HepG2 (cell line): ENCODE measurements around the gene KIF6. TPM values are rescaled to one million over a fixed set of nuclear protein-coding genes. Genes with fewer than 3 reads are reported as not detected.
A peak's percentile ranks its signal among the peaks of the same experiment; 100 is the strongest.

ENCODE experiments used
- ATAC-seq: fragments of 200-7000 bp; cut with Tn5 transposase; 3 replicates; pipeline ENCODE4 v1.9.1; 2020; ENCODE audit warnings: mild to moderate bottlenecking, moderate library complexity
- BruUV-seq: library from RNA; stranded (reverse); fragments of 400-500 nt; replicated peaks from 2 replicates; lab custom pipeline; 2021; lab: Mats Ljungman, UMichigan
- CTCF ChIA-PET: fragments of 300-600 bp; formaldehyde crosslinking; extraction: SDS; loops from one replicate; lab custom pipeline; 2021; ENCODE audit warnings: low total read pairs, inconsistent platforms, low intra/inter-chr PET ratio; lab: Yijun Ruan, JAX
- POLR2A ChIA-PET: fragments of 350-600 bp; sonication (Branson Sonifier 250); formaldehyde crosslinking; loops from one replicate; lab custom pipeline; 2020; ENCODE audit warnings: antibody characterized with exemption, inconsistent platforms; lab: Yijun Ruan, JAX
- DNase-seq: peaks from one replicate; pipeline ENCODE4 v3.0.0-alpha.2; 2015; ENCODE audit warnings: low spot score
- FAIRE-seq: peaks from 3 replicates; lab custom pipeline; 2011; peaks lifted over from hg19 to GRCh38; lab: Jason Lieb, UNC
- H2AFZ ChIP-seq: one replicate; pipeline ENCODE4 v1.6.1; 2011; ENCODE audit warnings: low read length, inconsistent platforms
- H3K27ac ChIP-seq: fragments of 300-600 bp; 3 replicates; pipeline ENCODE4 v1.8.0; 2011; ENCODE audit warnings: mixed run types, mild to moderate bottlenecking, mixed read lengths, low read length, inconsistent platforms; ENCODE audit not compliant: insufficient read depth; ENCODE audit errors: extremely low read length
- H3K27me3 ChIP-seq, 2 experiments: fragments of 200-600 bp in 1 of 2; 2 replicates in 1 of 2; 3 replicates in 1 of 2; pipeline versions ENCODE4 v1.6.0 to v1.8.0; 2011; ENCODE audit warnings: low read length in 2 of 2, mild to moderate bottlenecking in 2 of 2, moderate library complexity in 2 of 2, inconsistent platforms in 1 of 2; ENCODE audit not compliant: insufficient read depth in 2 of 2, control insufficient read depth in 1 of 2
- H3K36me3 ChIP-seq, 2 experiments: fragments of 200-600 bp in 1 of 2; replicated peaks in 1 of 2; 2 replicates in 1 of 2; 3 replicates in 1 of 2; pipeline versions ENCODE4 v1.5.1 to v1.8.0; 2011; ENCODE audit warnings: low read length in 2 of 2, inconsistent platforms in 1 of 2; ENCODE audit not compliant: insufficient read depth in 2 of 2, control insufficient read depth in 1 of 2
- H3K4me1 ChIP-seq: 2 replicates; pipeline ENCODE4 v1.5.1; 2012; ENCODE audit warnings: low read length, inconsistent platforms; ENCODE audit not compliant: insufficient read depth
- H3K4me2 ChIP-seq: 2 replicates; pipeline ENCODE4 v1.6.0; 2011; ENCODE audit warnings: low read depth, low read length, inconsistent platforms
- H3K4me3 ChIP-seq, 3 experiments: fragments of 200-600 bp in 1 of 3; sonication (generic), shearing (Covaris generic) in 1 of 3; replicated peaks in 1 of 3; 2 replicates each; pipeline ENCODE4 v1.5.1; 2011 to 2016; ENCODE audit warnings: low read length in 3 of 3, inconsistent platforms in 2 of 3, low read depth in 2 of 3, mild to moderate bottlenecking in 2 of 3, control low read depth in 1 of 3, mixed read lengths in 1 of 3; ENCODE audit not compliant: insufficient read depth in 1 of 3
- H3K79me2 ChIP-seq: one replicate; pipeline ENCODE4 v1.6.1; 2011; ENCODE audit warnings: low read length, inconsistent platforms; ENCODE audit not compliant: insufficient read depth
- H3K9ac ChIP-seq: 2 replicates; pipeline ENCODE4 v1.6.0; 2011; ENCODE audit warnings: mild to moderate bottlenecking, low read depth, low read length, inconsistent platforms; ENCODE audit not compliant: insufficient read depth
- H3K9me3 ChIP-seq: 2 replicates; pipeline ENCODE4 v1.5.1; 2012; ENCODE audit warnings: mild to moderate bottlenecking, low read length
- H4K20me1 ChIP-seq: 2 replicates; pipeline ENCODE4 v1.6.0; 2011; ENCODE audit warnings: inconsistent platforms, mild to moderate bottlenecking, low read length, moderate library complexity; ENCODE audit not compliant: insufficient read depth
- CEBPB ChIP-seq: IDR thresholded peaks from 2 replicates; pipeline ENCODE4 v1.6.1; 2011; ENCODE audit warnings: low read depth, low read length, improper control_type of control experiment, borderline replicate concordance
- MEIS2 ChIP-seq: sonication (generic); formaldehyde crosslinking; IDR thresholded peaks from 2 replicates; pipeline ENCODE4 v1.9.0; 2021; ENCODE audit warnings: mild to moderate bottlenecking, missing genetic modification reagents
- MTA1 ChIP-seq: sonication (generic); formaldehyde crosslinking; IDR thresholded peaks from 2 replicates; pipeline ENCODE4 v1.4.0; 2020; ENCODE audit warnings: missing genetic modification reagents, mild to moderate bottlenecking, borderline replicate concordance
- ZNF713 ChIP-seq: sonication (generic); formaldehyde crosslinking; IDR thresholded peaks from 2 replicates; pipeline ENCODE4 v1.4.0; 2020; ENCODE audit warnings: mild to moderate bottlenecking, missing genetic modification reagents
- WGBS: methylation state at CpG from one replicate; pipeline ENCODE4 v1.1.6; 2017; ENCODE audit warnings: low lambda C conversion rate; 5-methylcytosine and 5-hydroxymethylcytosine counted together
- in situ Hi-C: cut with HindIII; loops from 2 replicates; pipeline ENCODE4 v1.10.0; 2017; ENCODE audit warnings: low pct_unique_long_range_greater_than_20kb; ENCODE audit not compliant: extremely low pct_ligation_motif_present
- intact Hi-C: fragments of 100-400 bp; cut with micrococcal nuclease; formaldehyde crosslinking; loops from one replicate; pipeline ENCODE4 v1.10.0; 2022; ENCODE audit not compliant: unreplicated experiment
- polyA plus RNA-seq, 8 experiments: library from polyadenylated mRNA; depleted of rRNA in 3 of 8; stranded (reverse) in 7 of 8; unstranded in 1 of 8; fragments of >200 nt; fragmentation: Illumina TruSeq in 4 of 8; extraction: Trizol in 4 of 8; gene quantifications; 2 replicates each; pipeline versions ENCODE4 v1.2.1 to v1.2.3, GENCODE V29; 2011 to 2016; ENCODE audit warnings: low read depth in 4 of 8, missing spikeins in 1 of 8, mixed read lengths in 1 of 8; ENCODE audit not compliant: insufficient read depth in 1 of 8
- total RNA-seq, 5 experiments: library from RNA; depleted of rRNA; stranded (reverse); fragments of >200 nt; fragmentation: Illumina TruSeq; extraction: Trizol; gene quantifications; 2 replicates each; pipeline ENCODE4 v1.2.3, GENCODE V29; 2016; ENCODE audit warnings: low read depth in 1 of 5

KIF6 gene
- total and polyA plus RNA-seq, 2 of the 13 experiments (the other 11 are each of a cell fraction or from before 2014, with no cell fraction given): 0.04 to 0.27 TPM

GRCh38 chr6:39496915-39497314 is 228.3 kb downstream of the KIF6 start:
- POLR2A ChIA-PET: no interaction called here
- in situ Hi-C loops: no loop called here
- DNase-seq (no peak), FAIRE-seq (no peak), ATAC-seq (no peak)
- no TSS peak for BruUV-seq
- Histone ChIP-seq H3K36me3 (no peaks in the 10 kb centered on the region), H3K4me2 (no peak overlapping the region), H3K9ac (no peak overlapping the region), H4K20me1 (no peaks in the 10 kb centered on the region), H3K4me1 (no peaks in the 10 kb centered on the region), H3K27ac (no peak overlapping the region), H3K79me2 (no peaks in the 10 kb centered on the region), H2AFZ (no peak overlapping the region), H3K27me3 (no peaks in the 10 kb centered on the region), H3K4me3 (no peak overlapping the region), H3K9me3 (peaks cover 31% of the 10 kb centered on the region)
- WGBS: 14% methylated on average over 6 of the region's 6 CpGs
- intact Hi-C loops: loop anchor here (5.0 kb wide), 1 partner anchor 580 kb away; no protein-coding TSS in a partner anchor
- TF ChIP-seq CEBPB (peak; percentile 16; the same call in 1 of the 2 replicates), MEIS2 (no peak)
- CTCF ChIA-PET: no interaction called here

DNA sequence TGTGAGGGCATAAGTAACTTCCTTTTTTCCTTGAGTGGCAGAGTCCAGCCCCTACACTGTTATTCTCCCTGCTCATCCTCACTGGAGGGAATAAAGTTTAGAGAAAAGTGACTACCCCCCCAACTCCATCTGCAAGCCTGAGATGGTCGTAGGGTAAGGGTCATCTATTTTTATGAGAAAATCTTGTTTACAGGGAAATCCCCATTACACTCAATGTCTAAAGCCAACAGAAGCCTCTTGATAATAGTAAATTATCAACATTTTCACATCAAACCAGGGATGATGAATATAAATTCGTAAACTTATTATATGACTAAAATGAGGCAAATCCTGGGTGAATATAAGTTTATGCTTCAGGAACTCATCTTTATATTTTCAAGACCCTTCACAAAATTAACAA is 228.8 kb downstream of the KIF6 start:
- BruUV-seq: no TSS peak
- CTCF ChIA-PET: no interaction called here
- Histone ChIP-seq H3K4me2 (no peak overlapping the region), H3K36me3 (no peaks in the 10 kb centered on the region), H3K9me3 (peaks cover 26% of the 10 kb centered on the region)
- POLR2A ChIA-PET: no interaction called here
- no peak for TF ChIP-seq MTA1 (CRISPR knock-in tag)
- no peak for TF ChIP-seq ZNF713 (CRISPR knock-in tag)
- TF ChIP-seq, all 625 proteins: peak for 0
- ATAC-seq (no peak), FAIRE-seq (no peak), DNase-seq (no peak)
- intact Hi-C loops (loop anchor here (5.0 kb wide), 1 partner anchor 579 kb away; no protein-coding TSS in a partner anchor), in situ Hi-C loops (no loop called here)
- Histone ChIP-seq H4K20me1 (no peaks in the 10 kb centered on the region), H2AFZ (no peak overlapping the region), H3K4me1 (no peaks in the 10 kb centered on the region), H3K4me3 (no peak overlapping the region), H3K79me2 (no peaks in the 10 kb centered on the region), H3K9ac (no peak overlapping the region), H3K27me3 (no peaks in the 10 kb centered on the region), H3K27ac (no peak overlapping the region)
- 12% methylated on average over 2 of the region's 2 CpGs for WGBS
